Astrocyte of the spinal cord (primary cell): Measurements from ENCODE around the gene ZNF737.

Source experiments
- DNase-seq: peaks from one replicate; pipeline ENCODE4 v3.0.0; 2011; ENCODE audit warnings: low read depth, low spot score
- H3K4me3 ChIP-seq: 2 replicates; pipeline ENCODE4 v1.5.1; 2011; ENCODE audit warnings: low read depth, mild to moderate bottlenecking, low read length, moderate library complexity
- CTCF ChIP-seq: IDR thresholded peaks from 2 replicates; pipeline ENCODE4 v1.5.1; 2012; ENCODE audit warnings: low read depth, mild to moderate bottlenecking, low read length, inconsistent platforms
- in situ Hi-C: cut with HindIII; loops from 2 replicates; pipeline ENCODE4 v1.10.0; 2017; ENCODE audit warnings: low sequenced_read_pairs

The ZNF737 gene

GRCh38 chr19:20513189-20513904 is 52.2 kb downstream of the ZNF737 start:
- TF ChIP-seq CTCF: no peak
- DNase-seq: no peak
- in situ Hi-C loops: no loop called here
- H3K4me3 ChIP-seq: no peak overlapping the region

- no peak for TF ChIP-seq CTCF
- no peak overlapping the region for H3K4me3 ChIP-seq
- DNase-seq: peak; percentile 8
- in situ Hi-C loops: no loop called here
Observed at GRCh38 chr19:20503476-20503875, 62.1 kb downstream of the ZNF737 start.
